Activated naive CD8-positive, alpha-beta T cell treated with anti-CD3 and anti-CD28 coated beads, Interleukin-2, amount 50 U/mL, for 16 hours (primary cell): ENCODE data around the gene LRRC28.

Source experiments
- DNase-seq: peaks from one replicate; pipeline ENCODE4 v3.0.0-alpha.2; 2020; ENCODE audit warnings: low read depth, low spot score

The LRRC28 gene

GRCh38 chr15:99249270-99249841 is 1.9 kb upstream of the LRRC28 start, which contains the start of gene TTC23:
TTC23 (minus strand) TSS chr15:99249581; CDS start chr15:99228712, 20,869 bp downstream.
- DNase-seq = no peak

- DNase-seq = no peak
Measured at GRCh38 chr15:99250001-99250400, 1.3 kb upstream of the LRRC28 start.

- DNase-seq = no peak
Measured at GRCh38 chr15:99250494-99250856, 806 bp upstream of the LRRC28 start.

- no peak for DNase-seq
Measured at GRCh38 chr15:99252326-99252725, 1.0 kb downstream of the LRRC28 start.

- no peak for DNase-seq
Measured at GRCh38 chr15:99253381-99254090, 2.3 kb downstream of the LRRC28 start.

GRCh38 chr15:99257107-99257750 is 5.9 kb downstream of the LRRC28 start:
- no peak for DNase-seq

- DNase-seq = no peak
Measured at GRCh38 chr15:99264125-99264524, 12.8 kb downstream of the LRRC28 start.

- DNase-seq = no peak
Measured at GRCh38 chr15:99265541-99266070, 14.3 kb downstream of the LRRC28 start.

GRCh38 chr15:99267957-99268356 is 16.7 kb downstream of the LRRC28 start:
- no peak for DNase-seq

GRCh38 chr15:99268431-99268830 is 17.1 kb downstream of the LRRC28 start:
- no peak for DNase-seq

GRCh38 chr15:99273801-99274200 is 22.5 kb downstream of the LRRC28 start:
- DNase-seq = no peak

GRCh38 chr15:99275061-99275460 is 23.8 kb downstream of the LRRC28 start:
- no peak for DNase-seq

- DNase-seq = no peak
Measured at GRCh38 chr15:99275525-99276128, 24.3 kb downstream of the LRRC28 start.

GRCh38 chr15:99279290-99279689 is 28.0 kb downstream of the LRRC28 start:
- DNase-seq = no peak

GRCh38 chr15:99279827-99280226 is 28.5 kb downstream of the LRRC28 start:
- no peak for DNase-seq

- DNase-seq = no peak
Measured at GRCh38 chr15:99282121-99282520, 30.8 kb downstream of the LRRC28 start.

- no peak for DNase-seq
Measured at GRCh38 chr15:99282586-99282985, 31.3 kb downstream of the LRRC28 start.

GRCh38 chr15:99283717-99284116 is 32.4 kb downstream of the LRRC28 start:
- DNase-seq = no peak

- DNase-seq = no peak
Measured at GRCh38 chr15:99291643-99292042, 40.4 kb downstream of the LRRC28 start.

- DNase-seq = no peak
Measured at GRCh38 chr15:99295840-99296239, 44.6 kb downstream of the LRRC28 start.

- no peak for DNase-seq
Measured at GRCh38 chr15:99296386-99296785, 45.1 kb downstream of the LRRC28 start.

- no peak for DNase-seq
Measured at GRCh38 chr15:99303907-99304306, 52.6 kb downstream of the LRRC28 start.
